Nephron (organoid): ENCODE measurements around the gene KAT6B.
A peak's percentile ranks its signal among the peaks of the same experiment; 100 is the strongest.

Source experiments
- H3K27ac Mint-ChIP-seq, 3 experiments: 2 replicates each; pipeline ENCODE4 v1.8.0; 2020; ENCODE audit warnings: mixed read lengths in 3 of 3, mild to moderate bottlenecking in 2 of 3, moderate library complexity in 1 of 3
- H3K27me3 Mint-ChIP-seq: 2 replicates; pipeline ENCODE4 v1.8.0; 2021; ENCODE audit warnings: low read depth, mild to moderate bottlenecking, moderate library complexity, mixed read lengths
- H3K36me3 Mint-ChIP-seq: 2 replicates; pipeline ENCODE4 v1.8.0; 2020; ENCODE audit warnings: low read depth, mixed read lengths
- H3K4me1 Mint-ChIP-seq: 2 replicates; pipeline ENCODE4 v1.8.0; 2020; ENCODE audit warnings: mixed read lengths
- H3K4me3 Mint-ChIP-seq, 3 experiments: 2 replicates each; pipeline ENCODE4 v1.8.0; 2020; ENCODE audit warnings: mild to moderate bottlenecking in 3 of 3, mixed read lengths in 3 of 3, moderate library complexity in 2 of 3
- H3K9me3 Mint-ChIP-seq: 2 replicates; pipeline ENCODE4 v1.8.0; 2020; ENCODE audit warnings: mixed read lengths
- TF ChIP-seq, protein P1 (sequence below), 3 experiments: fragments of 200-600 bp; sonication (generic); IDR thresholded peaks; one replicate each; pipeline ENCODE4 v1.5.0; 2021; ENCODE audit warnings: antibody characterized with exemption in 3 of 3; ENCODE audit not compliant: unreplicated experiment in 3 of 3

KAT6B gene

DNA sequence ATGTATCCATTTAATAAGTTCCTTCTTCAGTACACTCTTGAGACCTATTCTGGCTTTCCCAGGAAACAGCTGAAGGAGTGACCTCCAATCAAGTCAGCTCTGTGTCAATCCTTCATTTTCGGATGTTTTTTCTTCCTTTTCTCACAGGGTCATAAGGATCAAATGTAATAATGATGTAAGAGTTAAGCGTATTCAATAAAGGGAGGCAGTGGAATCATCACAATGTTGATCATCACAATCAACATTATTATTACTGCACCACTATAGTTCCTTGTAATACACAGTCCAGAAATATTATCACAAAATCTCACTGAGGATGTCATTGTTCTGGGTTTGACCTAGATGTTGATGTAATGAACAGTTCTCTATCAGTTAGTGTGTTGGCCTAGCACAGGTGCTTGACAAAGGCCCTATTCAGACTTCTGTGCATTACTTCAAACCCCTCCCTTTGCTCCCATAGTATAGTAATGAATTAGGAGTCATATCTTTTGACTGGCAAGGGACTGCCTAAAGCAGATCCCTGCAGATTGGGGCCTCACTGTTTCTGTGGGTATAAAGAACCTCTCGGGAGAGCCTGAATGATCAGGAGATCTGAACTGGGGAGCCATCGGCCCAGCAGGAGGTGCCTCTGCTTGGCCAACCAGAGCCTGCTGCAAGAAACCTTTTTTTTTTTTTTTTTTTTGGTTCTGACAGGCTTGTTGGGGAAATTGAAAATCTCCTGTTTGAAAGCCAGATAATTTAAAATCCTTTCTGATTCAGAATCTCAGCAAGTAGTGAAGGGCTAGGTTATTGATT lies 100.6 kb downstream of the KAT6B start:
- Mint-ChIP-seq H3K27me3 (no peaks in the 10 kb centered on the region), H3K9me3 (no peaks in the 10 kb centered on the region), H3K4me1 (peaks cover 76% of the 10 kb centered on the region), H3K4me3 (no peak overlapping the region), H3K27ac (peak overlapping the region in 2 of 3 experiments; percentile 10 to 83), H3K36me3 (no peaks in the 10 kb centered on the region)
- TF ChIP-seq, protein P1, sequence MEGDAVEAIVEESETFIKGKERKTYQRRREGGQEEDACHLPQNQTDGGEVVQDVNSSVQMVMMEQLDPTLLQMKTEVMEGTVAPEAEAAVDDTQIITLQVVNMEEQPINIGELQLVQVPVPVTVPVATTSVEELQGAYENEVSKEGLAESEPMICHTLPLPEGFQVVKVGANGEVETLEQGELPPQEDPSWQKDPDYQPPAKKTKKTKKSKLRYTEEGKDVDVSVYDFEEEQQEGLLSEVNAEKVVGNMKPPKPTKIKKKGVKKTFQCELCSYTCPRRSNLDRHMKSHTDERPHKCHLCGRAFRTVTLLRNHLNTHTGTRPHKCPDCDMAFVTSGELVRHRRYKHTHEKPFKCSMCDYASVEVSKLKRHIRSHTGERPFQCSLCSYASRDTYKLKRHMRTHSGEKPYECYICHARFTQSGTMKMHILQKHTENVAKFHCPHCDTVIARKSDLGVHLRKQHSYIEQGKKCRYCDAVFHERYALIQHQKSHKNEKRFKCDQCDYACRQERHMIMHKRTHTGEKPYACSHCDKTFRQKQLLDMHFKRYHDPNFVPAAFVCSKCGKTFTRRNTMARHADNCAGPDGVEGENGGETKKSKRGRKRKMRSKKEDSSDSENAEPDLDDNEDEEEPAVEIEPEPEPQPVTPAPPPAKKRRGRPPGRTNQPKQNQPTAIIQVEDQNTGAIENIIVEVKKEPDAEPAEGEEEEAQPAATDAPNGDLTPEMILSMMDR (IDR thresholded peaks at IDR 0.05; ENCODE audit: unreplicated experiment in 3 of 3): no peak

DNA sequence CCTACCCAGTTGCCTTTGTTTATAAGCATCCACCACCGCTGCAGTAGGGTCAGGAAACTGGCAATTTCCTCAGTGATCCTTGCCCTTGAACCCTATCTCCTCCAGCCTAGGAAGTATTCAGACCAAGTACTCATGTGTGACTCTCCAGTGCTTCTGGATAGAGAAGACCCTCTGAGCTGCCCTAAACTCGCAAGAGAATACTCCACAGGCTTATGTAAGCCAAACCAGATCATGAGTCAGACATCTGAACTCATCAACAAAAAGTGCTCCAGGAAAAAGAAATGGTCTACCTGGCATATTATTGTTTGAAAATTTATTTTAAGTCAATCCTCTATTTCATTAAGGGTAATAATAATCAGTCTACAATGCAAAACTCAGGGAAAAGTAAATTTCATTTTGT lies 101.3 kb downstream of the KAT6B start:
- H3K27me3 Mint-ChIP-seq: no peaks in the 10 kb centered on the region
- TF ChIP-seq, protein P1 (IDR thresholded peaks at IDR 0.05; ENCODE audit: unreplicated experiment in 3 of 3): no peak

DNA sequence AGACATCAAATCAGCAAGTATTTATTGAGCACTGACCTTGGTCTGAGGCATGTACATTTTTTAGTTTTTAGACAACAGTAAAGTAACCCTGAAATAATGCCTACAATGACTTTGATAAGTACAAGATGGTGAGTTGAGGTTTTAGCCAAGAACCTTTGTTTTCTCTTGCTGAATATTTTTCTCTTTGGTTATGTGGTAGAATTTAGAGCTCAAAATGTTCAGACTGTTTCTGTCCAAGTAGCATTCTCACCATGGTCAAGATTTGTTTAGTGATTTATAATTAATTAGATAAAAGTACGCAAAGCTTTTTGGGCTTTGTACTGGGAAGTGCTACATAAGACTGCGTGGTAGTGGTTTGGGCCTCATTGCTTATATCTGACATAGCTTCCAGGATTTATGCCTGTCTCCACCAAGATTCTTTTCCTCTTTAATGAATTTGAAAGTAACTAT lies 102.4 kb downstream of the KAT6B start:
- peak overlapping the region in 1 of 3 experiments; percentile 31 for H3K4me3 Mint-ChIP-seq
- no peaks in the 10 kb centered on the region for H3K36me3 Mint-ChIP-seq
- TF ChIP-seq, protein P1 (IDR thresholded peaks at IDR 0.05; ENCODE audit: unreplicated experiment in 3 of 3): no peak
- H3K27ac Mint-ChIP-seq: peak overlapping the region; percentile 48 to 83 (median 76)
- no peaks in the 10 kb centered on the region for H3K9me3 Mint-ChIP-seq
- peaks cover 76% of the 10 kb centered on the region for H3K4me1 Mint-ChIP-seq
- H3K27me3 Mint-ChIP-seq: no peaks in the 10 kb centered on the region

More for the DNA sequence above, 101.3 kb downstream of the KAT6B start:
- H3K27ac Mint-ChIP-seq: peak overlapping the region in 2 of 3 experiments; percentile 25 to 83
- H3K36me3 Mint-ChIP-seq: no peaks in the 10 kb centered on the region
- no peak overlapping the region for H3K4me3 Mint-ChIP-seq
- peaks cover 76% of the 10 kb centered on the region for H3K4me1 Mint-ChIP-seq
- H3K9me3 Mint-ChIP-seq: no peaks in the 10 kb centered on the region

DNA sequence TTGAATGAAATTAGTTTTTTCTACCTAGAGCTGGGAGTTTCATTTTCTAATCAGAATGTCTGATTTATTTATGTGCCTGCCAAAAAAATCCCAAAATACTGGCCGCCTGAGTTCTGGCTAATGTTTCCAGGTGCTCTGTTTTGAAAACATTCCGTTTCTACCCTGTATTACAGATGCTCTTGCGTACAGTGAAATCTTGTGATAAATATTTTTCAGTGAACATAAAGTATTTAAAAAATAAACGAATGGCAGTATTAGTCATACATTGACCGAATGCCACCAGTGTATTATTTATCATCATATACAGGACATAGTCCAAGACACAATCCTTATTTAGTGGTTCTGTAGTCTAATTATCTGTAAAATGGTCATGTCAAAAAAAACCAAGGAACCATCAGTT lies 102.8 kb downstream of the KAT6B start:
- H3K36me3 Mint-ChIP-seq: no peaks in the 10 kb centered on the region
- no peaks in the 10 kb centered on the region for H3K27me3 Mint-ChIP-seq
- TF ChIP-seq, protein P1 (IDR thresholded peaks at IDR 0.05; ENCODE audit: unreplicated experiment in 3 of 3): no peak
- peak overlapping the region in 1 of 3 experiments; percentile 31 for H3K4me3 Mint-ChIP-seq
- peak overlapping the region; percentile 48 to 83 (median 76) for H3K27ac Mint-ChIP-seq
- peaks cover 73% of the 10 kb centered on the region for H3K4me1 Mint-ChIP-seq
- H3K9me3 Mint-ChIP-seq: no peaks in the 10 kb centered on the region

DNA sequence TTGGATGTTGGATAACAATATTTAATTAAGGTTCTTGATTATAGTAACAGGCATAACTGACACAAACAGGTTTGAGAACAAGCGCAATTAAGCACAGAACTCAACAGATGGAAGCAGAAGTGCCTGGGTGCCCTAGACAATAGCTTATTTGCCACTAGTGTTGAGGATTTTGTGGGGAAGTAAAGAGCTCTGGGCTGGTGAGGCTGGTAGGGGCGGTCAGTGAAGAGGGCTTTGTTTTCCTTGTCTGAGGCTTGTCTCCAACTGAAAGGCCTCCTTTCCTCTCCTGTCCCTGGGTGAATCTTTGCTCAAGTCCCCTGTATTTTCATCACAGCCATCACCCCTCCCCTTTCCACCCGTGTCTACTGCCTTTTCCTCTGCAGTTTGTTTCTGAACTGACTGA lies 104.6 kb downstream of the KAT6B start:
- Mint-ChIP-seq H3K27me3 (no peaks in the 10 kb centered on the region), H3K9me3 (no peaks in the 10 kb centered on the region), H3K4me3 (no peak overlapping the region), H3K4me1 (peaks cover 67% of the 10 kb centered on the region), H3K27ac (peak overlapping the region in 2 of 3 experiments; percentile 52 to 73), H3K36me3 (peaks cover 3% of the 10 kb centered on the region)
- TF ChIP-seq, protein P1 (IDR thresholded peaks at IDR 0.05; ENCODE audit: unreplicated experiment in 3 of 3): no peak

DNA sequence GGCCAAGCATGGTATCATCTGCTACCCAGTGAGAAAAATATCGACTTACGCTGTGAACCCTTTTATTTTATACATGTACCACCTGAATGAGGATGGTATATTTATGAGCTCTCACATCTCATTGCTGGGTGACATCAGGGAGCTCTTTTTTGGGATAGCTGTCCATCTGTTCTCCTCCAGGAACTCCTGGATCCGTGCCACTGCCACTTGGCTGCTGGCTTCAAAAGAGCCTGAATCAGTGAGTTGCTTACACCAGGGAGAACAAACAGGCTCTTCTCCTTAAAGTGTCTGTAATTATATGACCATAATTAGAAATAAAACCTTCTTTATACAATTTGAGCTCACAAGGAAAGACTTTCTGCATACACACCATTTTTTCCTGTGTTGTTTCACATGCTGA lies 106.2 kb downstream of the KAT6B start:
- Mint-ChIP-seq H3K27me3 (no peaks in the 10 kb centered on the region), H3K36me3 (peaks cover 3% of the 10 kb centered on the region), H3K4me1 (peaks cover 67% of the 10 kb centered on the region), H3K4me3 (no peak overlapping the region), H3K27ac (peak overlapping the region in 1 of 3 experiments; percentile 4), H3K9me3 (no peaks in the 10 kb centered on the region)
- TF ChIP-seq, protein P1 (IDR thresholded peaks at IDR 0.05; ENCODE audit: unreplicated experiment in 3 of 3): no peak
